ENCODE data around the gene MED1. TPM values are rescaled to one million over a fixed set of nuclear protein-coding genes. Genes with fewer than 3 reads are reported as not detected.
"Not testable (repeated sequence)": the region's sequence is repeated elsewhere in the genome, so short reads cannot be mapped to it uniquely, and the experiment has no call there.

Gene MED1, protein sequence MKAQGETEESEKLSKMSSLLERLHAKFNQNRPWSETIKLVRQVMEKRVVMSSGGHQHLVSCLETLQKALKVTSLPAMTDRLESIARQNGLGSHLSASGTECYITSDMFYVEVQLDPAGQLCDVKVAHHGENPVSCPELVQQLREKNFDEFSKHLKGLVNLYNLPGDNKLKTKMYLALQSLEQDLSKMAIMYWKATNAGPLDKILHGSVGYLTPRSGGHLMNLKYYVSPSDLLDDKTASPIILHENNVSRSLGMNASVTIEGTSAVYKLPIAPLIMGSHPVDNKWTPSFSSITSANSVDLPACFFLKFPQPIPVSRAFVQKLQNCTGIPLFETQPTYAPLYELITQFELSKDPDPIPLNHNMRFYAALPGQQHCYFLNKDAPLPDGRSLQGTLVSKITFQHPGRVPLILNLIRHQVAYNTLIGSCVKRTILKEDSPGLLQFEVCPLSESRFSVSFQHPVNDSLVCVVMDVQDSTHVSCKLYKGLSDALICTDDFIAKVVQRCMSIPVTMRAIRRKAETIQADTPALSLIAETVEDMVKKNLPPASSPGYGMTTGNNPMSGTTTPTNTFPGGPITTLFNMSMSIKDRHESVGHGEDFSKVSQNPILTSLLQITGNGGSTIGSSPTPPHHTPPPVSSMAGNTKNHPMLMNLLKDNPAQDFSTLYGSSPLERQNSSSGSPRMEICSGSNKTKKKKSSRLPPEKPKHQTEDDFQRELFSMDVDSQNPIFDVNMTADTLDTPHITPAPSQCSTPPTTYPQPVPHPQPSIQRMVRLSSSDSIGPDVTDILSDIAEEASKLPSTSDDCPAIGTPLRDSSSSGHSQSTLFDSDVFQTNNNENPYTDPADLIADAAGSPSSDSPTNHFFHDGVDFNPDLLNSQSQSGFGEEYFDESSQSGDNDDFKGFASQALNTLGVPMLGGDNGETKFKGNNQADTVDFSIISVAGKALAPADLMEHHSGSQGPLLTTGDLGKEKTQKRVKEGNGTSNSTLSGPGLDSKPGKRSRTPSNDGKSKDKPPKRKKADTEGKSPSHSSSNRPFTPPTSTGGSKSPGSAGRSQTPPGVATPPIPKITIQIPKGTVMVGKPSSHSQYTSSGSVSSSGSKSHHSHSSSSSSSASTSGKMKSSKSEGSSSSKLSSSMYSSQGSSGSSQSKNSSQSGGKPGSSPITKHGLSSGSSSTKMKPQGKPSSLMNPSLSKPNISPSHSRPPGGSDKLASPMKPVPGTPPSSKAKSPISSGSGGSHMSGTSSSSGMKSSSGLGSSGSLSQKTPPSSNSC (N-terminal part only)
- total RNA-seq: 10 to 100 TPM; 59.1 to 62.3 TPM
- polyA plus RNA-seq: 10 to 100 TPM in 1 of 2 donors, 1 to 10 TPM in 1; 6.4 to 23.4 TPM

- ChIA-PET POLR2A (ENCODE audit: partially characterized antibody) (interaction anchor here (0.6 to 3.8 kb wide), 8 partner anchors 11 to 50 kb away, joined by 3 to 167 read pairs (median 5); partner anchors contain the start of genes CDK12 and FBXL20), CTCF (ENCODE audit: partially characterized antibody) (interaction anchor here (0.8 to 1.7 kb wide), 4 partner anchors 11 to 207 kb away, joined by 3 to 14 read pairs (median 4); partner anchors contain the start of gene CDK12)
- Histone ChIP-seq H3K4me3 (ENCODE audit: low read length in 2 of 2) (peak within 1 kb of the TSS; percentile 94), H3K4me1 (ENCODE audit: insufficient read depth, low read length) (peaks cover 29% of the 10 kb centered on the region), H3K27me3 (ENCODE audit: insufficient read depth, low read length) (no peaks in the 10 kb centered on the region), H3K36me3 (ENCODE audit: insufficient read depth, low read length) (no peaks in the 10 kb centered on the region), H3K9me3 (ENCODE audit: control insufficient read depth in 1 of 2, low read length in 2 of 2) (no peaks in the 10 kb centered on the region), H3K27ac (ENCODE audit: low read depth, low read length) (peak within 1 kb of the TSS; percentile 83)
- Mint-ChIP-seq H3K9me3 (no peaks in the 10 kb centered on the region), H3K4me3 (peak within 1 kb of the TSS; percentile 93 to 97 (median 96)), H3K27ac (peak within 1 kb of the TSS; percentile 97 to 99 (median 99)), H3K27me3 (no peaks in the 10 kb centered on the region), H3K4me1 (peaks cover 12 to 32% (median 22%) of the 10 kb centered on the region in 4 donors), H3K36me3 (peaks cover 5 to 24% of the 10 kb centered on the region in 2 donors)
- peak; percentile 92 to 96 (median 94) for DNase-seq
- intact Hi-C loops (cut with micrococcal nuclease): loop anchor here (1.0 kb wide), 2 partner anchors 10 to 49 kb away; partner anchors contain the start of gene CDK12
These were observed at the start of gene MED1 for GRCh38 chr17:39450847-39451581. Gene MED1 (minus strand): TSS chr17:39451263. CDS start chr17:39451062, 201 bp downstream.

- H3K36me3 Mint-ChIP-seq: peaks cover 30 to 63% of the 10 kb centered on the region in 2 donors
- intact Hi-C loops (cut with micrococcal nuclease); H3K4me1 Mint-ChIP-seq; H3K4me3 Mint-ChIP-seq; DNase-seq; H3K27me3 Mint-ChIP-seq; H3K27me3 ChIP-seq (ENCODE audit: insufficient read depth, low read length); POLR2A ChIA-PET (ENCODE audit: partially characterized antibody); H3K27ac Mint-ChIP-seq; H3K27ac ChIP-seq (ENCODE audit: low read depth, low read length); H3K9me3 ChIP-seq (ENCODE audit: control insufficient read depth in 1 of 2, low read length in 2 of 2); H3K4me1 ChIP-seq (ENCODE audit: insufficient read depth, low read length); H3K9me3 Mint-ChIP-seq; H3K4me3 ChIP-seq (ENCODE audit: low read length in 2 of 2): not testable (repeated sequence)
- CTCF ChIA-PET (ENCODE audit: partially characterized antibody): interaction anchor here (1.3 kb wide), 1 partner anchor 125 kb away, joined by 3 read pairs; no protein-coding TSS in a partner anchor
- peaks cover 29% of the 10 kb centered on the region for H3K36me3 ChIP-seq (ENCODE audit: insufficient read depth, low read length)
These were observed 45.9 kb upstream of the MED1 start for GRCh38 chr17:39496921-39497320.

- Histone ChIP-seq H3K27me3 (ENCODE audit: insufficient read depth, low read length) (no peaks in the 10 kb centered on the region), H3K4me3 (ENCODE audit: low read length in 2 of 2) (no peak overlapping the region), H3K4me1 (ENCODE audit: insufficient read depth, low read length) (no peaks in the 10 kb centered on the region), H3K36me3 (ENCODE audit: insufficient read depth, low read length) (peaks cover 23% of the 10 kb centered on the region), H3K27ac (ENCODE audit: low read depth, low read length) (no peak overlapping the region), H3K9me3 (ENCODE audit: control insufficient read depth in 1 of 2, low read length in 2 of 2) (no peaks in the 10 kb centered on the region)
- CTCF ChIA-PET (ENCODE audit: partially characterized antibody): no interaction called here
- Mint-ChIP-seq H3K9me3 (no peaks in the 10 kb centered on the region), H3K4me1 (peaks cover 6 to 10% (median 9%) of the 10 kb centered on the region in 4 donors), H3K27me3 (no peaks in the 10 kb centered on the region), H3K4me3 (no peak overlapping the region), H3K27ac (peak overlapping the region in 1 of 7 donors; percentile 41), H3K36me3 (peaks cover 15 to 28% of the 10 kb centered on the region in 2 donors)
- no peak for DNase-seq
- POLR2A ChIA-PET (ENCODE audit: partially characterized antibody): interaction anchor here (0.7 to 1.8 kb wide), 3 partner anchors 26 to 930 kb away, joined by 3 to 6 read pairs (median 3); partner anchors contain the start of gene CDK12
- intact Hi-C loops (cut with micrococcal nuclease): no loop called here
These were observed 36.9 kb upstream of the MED1 start for GRCh38 chr17:39487946-39488345.

GRCh38 chr17:39487490-39487889 lies 36.4 kb upstream of the MED1 start:
- H3K4me3 ChIP-seq (ENCODE audit: low read length in 2 of 2); intact Hi-C loops (cut with micrococcal nuclease); H3K27ac ChIP-seq (ENCODE audit: low read depth, low read length); DNase-seq; H3K4me1 ChIP-seq (ENCODE audit: insufficient read depth, low read length); H3K4me1 Mint-ChIP-seq; H3K9me3 Mint-ChIP-seq; H3K4me3 Mint-ChIP-seq; H3K27me3 ChIP-seq (ENCODE audit: insufficient read depth, low read length); H3K27me3 Mint-ChIP-seq; H3K9me3 ChIP-seq (ENCODE audit: control insufficient read depth in 1 of 2, low read length in 2 of 2); CTCF ChIA-PET (ENCODE audit: partially characterized antibody): not testable (repeated sequence)
- peak overlapping the region in 2 of 7 donors; percentile 55 to 73 for H3K27ac Mint-ChIP-seq
- POLR2A ChIA-PET (ENCODE audit: partially characterized antibody): interaction anchor here (1.8 kb wide), 1 partner anchor 26 kb away, joined by 6 read pairs; the partner anchor contains the start of gene CDK12
- peaks cover 18% of the 10 kb centered on the region for H3K36me3 ChIP-seq (ENCODE audit: insufficient read depth, low read length)
- H3K36me3 Mint-ChIP-seq: peaks cover 11 to 24% of the 10 kb centered on the region in 2 donors

- Mint-ChIP-seq H3K36me3 (peaks cover 11 to 21% of the 10 kb centered on the region in 2 donors), H3K27ac (peak overlapping the region in 1 of 7 donors; percentile 13), H3K27me3 (no peaks in the 10 kb centered on the region), H3K4me3 (no peak overlapping the region), H3K9me3 (no peaks in the 10 kb centered on the region), H3K4me1 (peaks cover 6 to 10% (median 9%) of the 10 kb centered on the region in 4 donors)
- Histone ChIP-seq H3K36me3 (ENCODE audit: insufficient read depth, low read length) (peaks cover 13% of the 10 kb centered on the region), H3K4me3 (ENCODE audit: low read length in 2 of 2) (no peak overlapping the region), H3K9me3 (ENCODE audit: control insufficient read depth in 1 of 2, low read length in 2 of 2) (no peaks in the 10 kb centered on the region), H3K27me3 (ENCODE audit: insufficient read depth, low read length) (no peaks in the 10 kb centered on the region), H3K4me1 (ENCODE audit: insufficient read depth, low read length) (no peaks in the 10 kb centered on the region), H3K27ac (ENCODE audit: low read depth, low read length) (no peak overlapping the region)
- ChIA-PET CTCF (ENCODE audit: partially characterized antibody) (interaction anchor here (0.7 kb wide), 2 partner anchors 25 to 156 kb away, joined by 3 to 4 read pairs; no protein-coding TSS in a partner anchor), POLR2A (ENCODE audit: partially characterized antibody) (no interaction called here)
- intact Hi-C loops (cut with micrococcal nuclease): no loop called here
- no peak for DNase-seq
These were observed 35.2 kb upstream of the MED1 start for GRCh38 chr17:39486242-39486641.

DNA sequence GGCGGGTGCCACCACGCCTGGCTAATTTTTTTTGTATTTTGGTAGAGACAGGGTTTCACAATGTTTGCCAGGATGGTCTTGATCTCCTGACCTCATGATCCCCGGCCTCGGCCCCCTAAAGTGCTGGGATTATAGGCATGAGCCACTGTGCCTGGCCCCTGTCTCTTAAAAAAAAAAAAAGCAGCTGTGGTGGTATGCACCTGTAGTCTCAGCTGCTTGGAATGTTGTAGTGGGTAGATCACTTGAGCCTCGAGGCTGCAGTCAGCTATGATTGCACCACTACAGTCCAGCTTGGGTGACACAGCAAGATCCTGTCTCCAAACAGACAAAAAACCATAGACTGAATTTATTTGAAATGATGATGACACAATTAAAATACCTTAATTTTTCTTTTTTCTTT lies 34.5 kb upstream of the MED1 start:
- POLR2A ChIA-PET (ENCODE audit: partially characterized antibody): no interaction called here
- no peak overlapping the region for H3K4me3 Mint-ChIP-seq
- Histone ChIP-seq H3K27ac (ENCODE audit: low read depth, low read length) (no peak overlapping the region), H3K4me3 (ENCODE audit: low read length in 2 of 2) (no peak overlapping the region), H3K27me3 (ENCODE audit: insufficient read depth, low read length) (no peaks in the 10 kb centered on the region), H3K36me3 (ENCODE audit: insufficient read depth, low read length) (peaks cover 6% of the 10 kb centered on the region), H3K4me1 (ENCODE audit: insufficient read depth, low read length) (no peaks in the 10 kb centered on the region), H3K9me3 (ENCODE audit: control insufficient read depth in 1 of 2, low read length in 2 of 2) (no peaks in the 10 kb centered on the region)
- H3K9me3 Mint-ChIP-seq: no peaks in the 10 kb centered on the region
- H3K36me3 Mint-ChIP-seq: peaks cover 8 to 18% of the 10 kb centered on the region in 2 donors
- H3K4me1 Mint-ChIP-seq: peaks cover 6 to 10% (median 9%) of the 10 kb centered on the region in 4 donors
- no peak overlapping the region for H3K27ac Mint-ChIP-seq
- no peaks in the 10 kb centered on the region for H3K27me3 Mint-ChIP-seq
- no peak for DNase-seq
- CTCF ChIA-PET (ENCODE audit: partially characterized antibody): interaction anchor here (0.7 kb wide), 1 partner anchor 155 kb away, joined by 3 read pairs; no protein-coding TSS in a partner anchor
- intact Hi-C loops (cut with micrococcal nuclease): no loop called here
